C4-2B (cell line): Measurements from ENCODE around the gene EGFL8.

Source experiments
- H3K27ac ChIP-seq: fragments of 450-650 bp; 2 replicates; pipeline ENCODE4 v1.5.1; 2017
- CTCF ChIP-seq: fragments of 450-650 bp; conservative IDR thresholded peaks from 2 replicates; pipeline ENCODE4 v1.5.1; 2017; ENCODE audit warnings: mild to moderate bottlenecking
- ZFX ChIP-seq: fragments of 450-650 bp; IDR thresholded peaks from 2 replicates; pipeline ENCODE4 v1.6.1; 2017

The EGFL8 gene

GRCh38 chr6:32158052-32158451 is 6.3 kb upstream of the EGFL8 start:
- no peak overlapping the region for H3K27ac ChIP-seq
- TF ChIP-seq ZFX (no peak), CTCF (no peak)

- H3K27ac ChIP-seq, result no peak overlapping the region
- TF ChIP-seq ZFX (no peak), CTCF (no peak)
These were observed 686 bp upstream of the EGFL8 start for GRCh38 chr6:32163559-32164258.

GRCh38 chr6:32166411-32167061 is 2.1 kb downstream of the EGFL8 start:
- H3K27ac ChIP-seq, result no peak overlapping the region

GRCh38 chr6:32167154-32167760 is 2.9 kb downstream of the EGFL8 start:
- H3K27ac ChIP-seq, result no peak overlapping the region
- TF ChIP-seq CTCF (no peak), ZFX (no peak)

More at GRCh38 chr6:32166411-32167061, 2.1 kb downstream of the EGFL8 start:
- no peak for TF ChIP-seq CTCF

GRCh38 chr6:32167761-32168262 is 3.4 kb downstream of the EGFL8 start:
- H3K27ac ChIP-seq, result no peak overlapping the region
- TF ChIP-seq ZFX, result no peak
- TF ChIP-seq CTCF, result no peak

GRCh38 chr6:32168350-32168749 is 4.0 kb downstream of the EGFL8 start:
- no peak overlapping the region for H3K27ac ChIP-seq

More at GRCh38 chr6:32168350-32168749, 4.0 kb downstream of the EGFL8 start:
- TF ChIP-seq CTCF, result no peak
- no peak for TF ChIP-seq ZFX
